Measurements from ENCODE around the gene RIMS4. TPM values are rescaled to one million over a fixed set of nuclear protein-coding genes. Genes with fewer than 3 reads are reported as not detected.

RIMS4 gene
- polyA plus RNA-seq, 3 donors: not detected

DNA sequence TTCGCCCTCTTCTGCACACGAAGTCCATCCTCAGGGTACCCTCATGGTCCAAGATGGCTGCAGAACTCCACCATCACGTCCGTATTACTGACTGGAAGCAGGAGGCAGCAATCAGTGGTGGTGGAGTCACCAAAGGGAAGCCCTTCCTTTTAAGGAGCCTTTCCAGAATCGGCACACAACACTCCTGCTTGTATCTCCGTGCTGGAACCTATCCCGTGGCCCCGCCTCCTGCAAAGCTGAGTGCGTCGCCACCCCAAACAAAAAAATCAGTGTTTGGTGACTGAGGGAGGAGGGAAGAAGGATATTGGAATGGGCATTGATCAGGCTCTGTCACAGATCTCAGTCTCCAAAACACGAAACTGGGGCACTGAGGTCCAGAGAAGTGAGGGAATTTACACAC lies 101.0 kb downstream of the RIMS4 start:
- no peak overlapping the region for H2AFZ ChIP-seq (ENCODE audit: insufficient read depth, low read depth, low read length, poor library complexity, severe bottlenecking)
- DNase-seq: no peak
- no peaks in the 10 kb centered on the region for H4K20me1 ChIP-seq (ENCODE audit: insufficient read depth, low read length)
- intact Hi-C loops (cut with micrococcal nuclease): no loop called here
- no peaks in the 10 kb centered on the region for H3K9me3 ChIP-seq (replicated peaks in 1 of 2; ENCODE audit: control insufficient read depth in 1 of 2, insufficient read depth in 1 of 2, low read length in 2 of 2)
- Mint-ChIP-seq H3K36me3 (no peaks in the 10 kb centered on the region), H3K9me3 (no peaks in the 10 kb centered on the region), H3K4me3 (no peak overlapping the region), H3K27ac (no peak overlapping the region), H3K27me3 (ENCODE audit: low read depth in 3 of 3) (peaks cover 0 to 5% (median 1%) of the 10 kb centered on the region in 3 donors), H3K4me1 (peaks cover 1% of the 10 kb centered on the region)
- no peak overlapping the region for H3K4me2 ChIP-seq (replicated peaks; ENCODE audit: extremely low read depth, low read length, poor library complexity, severe bottlenecking)
- no peaks in the 10 kb centered on the region for H3K27me3 ChIP-seq (ENCODE audit: control insufficient read depth in 2 of 2, insufficient read depth in 2 of 2, low read length in 2 of 2)
- no peak overlapping the region for H3K27ac ChIP-seq (ENCODE audit: low read depth in 1 of 2, low read length in 2 of 2)
- no peaks in the 10 kb centered on the region for H3K36me3 ChIP-seq (replicated peaks in 1 of 2; ENCODE audit: control insufficient read depth in 1 of 2, insufficient read depth in 2 of 2, low read length in 2 of 2)
- no peaks in the 10 kb centered on the region for H3K79me2 ChIP-seq (ENCODE audit: insufficient read depth, low read length)
- TF ChIP-seq, protein P1, sequence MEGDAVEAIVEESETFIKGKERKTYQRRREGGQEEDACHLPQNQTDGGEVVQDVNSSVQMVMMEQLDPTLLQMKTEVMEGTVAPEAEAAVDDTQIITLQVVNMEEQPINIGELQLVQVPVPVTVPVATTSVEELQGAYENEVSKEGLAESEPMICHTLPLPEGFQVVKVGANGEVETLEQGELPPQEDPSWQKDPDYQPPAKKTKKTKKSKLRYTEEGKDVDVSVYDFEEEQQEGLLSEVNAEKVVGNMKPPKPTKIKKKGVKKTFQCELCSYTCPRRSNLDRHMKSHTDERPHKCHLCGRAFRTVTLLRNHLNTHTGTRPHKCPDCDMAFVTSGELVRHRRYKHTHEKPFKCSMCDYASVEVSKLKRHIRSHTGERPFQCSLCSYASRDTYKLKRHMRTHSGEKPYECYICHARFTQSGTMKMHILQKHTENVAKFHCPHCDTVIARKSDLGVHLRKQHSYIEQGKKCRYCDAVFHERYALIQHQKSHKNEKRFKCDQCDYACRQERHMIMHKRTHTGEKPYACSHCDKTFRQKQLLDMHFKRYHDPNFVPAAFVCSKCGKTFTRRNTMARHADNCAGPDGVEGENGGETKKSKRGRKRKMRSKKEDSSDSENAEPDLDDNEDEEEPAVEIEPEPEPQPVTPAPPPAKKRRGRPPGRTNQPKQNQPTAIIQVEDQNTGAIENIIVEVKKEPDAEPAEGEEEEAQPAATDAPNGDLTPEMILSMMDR (IDR thresholded peaks at IDR 0.05): no peak
- no peak overlapping the region for H3K9ac ChIP-seq (ENCODE audit: insufficient read depth, low read length, poor library complexity, severe bottlenecking)
- peaks cover 0 to under 1% of the 10 kb centered on the region in 2 donors for H3K4me1 ChIP-seq (ENCODE audit: control insufficient read depth in 1 of 2, insufficient read depth in 2 of 2, low read length in 2 of 2)
- H3K4me3 ChIP-seq (replicated peaks in 1 of 3; ENCODE audit: low read depth in 2 of 3, low read length in 3 of 3): no peak overlapping the region
- WGBS (ENCODE audit: insufficient coverage): 95% methylated on average over 3 of the region's 11 CpGs

DNA sequence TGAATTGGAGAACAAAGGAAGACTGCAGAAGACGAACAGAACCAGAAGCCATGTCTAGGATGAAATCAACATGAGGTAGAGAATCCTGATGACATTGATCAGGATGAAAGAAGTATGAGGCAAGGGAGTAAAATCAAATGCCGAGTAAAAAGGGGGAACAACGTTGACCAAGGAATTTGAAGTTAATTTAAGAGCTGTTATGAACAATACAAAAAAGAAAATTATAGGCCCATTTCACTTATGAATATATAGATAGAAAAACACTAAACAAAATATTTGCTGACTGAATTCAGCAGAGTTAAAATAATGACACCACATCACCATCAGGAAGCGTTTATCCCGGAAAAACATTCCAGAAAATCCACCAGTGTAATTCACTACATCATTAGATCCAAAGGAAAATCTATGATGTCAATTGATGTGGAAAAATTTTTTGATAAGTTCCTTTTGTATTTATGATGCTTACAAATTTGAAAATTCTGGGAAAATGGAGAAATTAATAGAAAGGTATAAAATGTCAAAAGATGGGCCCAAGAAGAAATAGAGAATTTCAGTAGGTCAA lies 103.2 kb downstream of the RIMS4 start:
- no peak for DNase-seq
- H3K4me1 ChIP-seq (ENCODE audit: control insufficient read depth in 1 of 2, insufficient read depth in 2 of 2, low read length in 2 of 2): no peaks in the 10 kb centered on the region
- H3K9me3 Mint-ChIP-seq: no peaks in the 10 kb centered on the region
- no peaks in the 10 kb centered on the region for H3K36me3 Mint-ChIP-seq
- no peak overlapping the region for H3K27ac ChIP-seq (ENCODE audit: low read depth in 1 of 2, low read length in 2 of 2)
- H3K4me3 ChIP-seq (replicated peaks in 1 of 3; ENCODE audit: low read depth in 2 of 3, low read length in 3 of 3): no peak overlapping the region
- no peak overlapping the region for H2AFZ ChIP-seq (ENCODE audit: insufficient read depth, low read depth, low read length, poor library complexity, severe bottlenecking)
- no peak overlapping the region for H3K27ac Mint-ChIP-seq
- no peaks in the 10 kb centered on the region for H3K79me2 ChIP-seq (ENCODE audit: insufficient read depth, low read length)
- H3K36me3 ChIP-seq (replicated peaks in 1 of 2; ENCODE audit: control insufficient read depth in 1 of 2, insufficient read depth in 2 of 2, low read length in 2 of 2): no peaks in the 10 kb centered on the region
- TF ChIP-seq, protein P1 (IDR thresholded peaks at IDR 0.05): no peak
- intact Hi-C loops (cut with micrococcal nuclease): no loop called here
- peaks cover 0 to 1% (median 0%) of the 10 kb centered on the region in 3 donors for H3K27me3 Mint-ChIP-seq (ENCODE audit: low read depth in 3 of 3)
- no peak overlapping the region for H3K9ac ChIP-seq (ENCODE audit: insufficient read depth, low read length, poor library complexity, severe bottlenecking)
- 88% methylated on average over 1 of the region's 5 CpGs for WGBS (ENCODE audit: insufficient coverage)
- H3K4me1 Mint-ChIP-seq: no peaks in the 10 kb centered on the region
- no peaks in the 10 kb centered on the region for H3K9me3 ChIP-seq (replicated peaks in 1 of 2; ENCODE audit: control insufficient read depth in 1 of 2, insufficient read depth in 1 of 2, low read length in 2 of 2)
- H3K27me3 ChIP-seq (ENCODE audit: control insufficient read depth in 2 of 2, insufficient read depth in 2 of 2, low read length in 2 of 2): no peaks in the 10 kb centered on the region
- no peak overlapping the region for H3K4me3 Mint-ChIP-seq
- H3K4me2 ChIP-seq (replicated peaks; ENCODE audit: extremely low read depth, low read length, poor library complexity, severe bottlenecking): no peak overlapping the region
- no peaks in the 10 kb centered on the region for H4K20me1 ChIP-seq (ENCODE audit: insufficient read depth, low read length)

Measured in CD14-positive monocyte (primary cell).